GM18868 (cell line): ENCODE results near the gene RTN3.
"Not testable (repeated sequence)": the region's sequence is repeated elsewhere in the genome, so short reads cannot be mapped to it uniquely, and the experiment has no call there.

Experiments used
- ATAC-seq: cut with Tn5 transposase; IDR thresholded peaks from one replicate; pipeline ENCODE4 v1.9.1; 2021; ENCODE audit warnings: mild to moderate bottlenecking, moderate library complexity; ENCODE audit not compliant: unreplicated experiment

The RTN3 gene

GRCh38 chr11:63680834-63681320 is 423 bp upstream of the RTN3 start:
- ATAC-seq = no peak

GRCh38 chr11:63682066-63683021 is 1.0 kb downstream of the RTN3 start:
- no peak for ATAC-seq

- ATAC-seq = no peak
Observed at GRCh38 chr11:63683133-63683991, 2.1 kb downstream of the RTN3 start.

- ATAC-seq = not testable (repeated sequence)
Observed at GRCh38 chr11:63685158-63685721, 3.9 kb downstream of the RTN3 start.

- ATAC-seq = no peak
Observed at GRCh38 chr11:63686926-63687325, 5.6 kb downstream of the RTN3 start.

GRCh38 chr11:63687845-63688244 is 6.5 kb downstream of the RTN3 start:
- ATAC-seq = no peak

- no peak for ATAC-seq
Observed at GRCh38 chr11:63694596-63694995, 13.3 kb downstream of the RTN3 start.

GRCh38 chr11:63698976-63699733 is 17.9 kb downstream of the RTN3 start:
- ATAC-seq = no peak

GRCh38 chr11:63699896-63700295 is 18.6 kb downstream of the RTN3 start:
- ATAC-seq = no peak

GRCh38 chr11:63705526-63705925 is 24.2 kb downstream of the RTN3 start:
- no peak for ATAC-seq

- no peak for ATAC-seq
Observed at GRCh38 chr11:63708764-63709163, 27.5 kb downstream of the RTN3 start.

GRCh38 chr11:63709336-63709884 is 28.1 kb downstream of the RTN3 start:
- ATAC-seq = no peak

GRCh38 chr11:63710476-63711217 is 29.3 kb downstream of the RTN3 start:
- no peak for ATAC-seq

GRCh38 chr11:63711838-63712237 is 30.5 kb downstream of the RTN3 start:
- no peak for ATAC-seq

GRCh38 chr11:63713766-63714165 is 32.5 kb downstream of the RTN3 start:
- ATAC-seq = no peak

- ATAC-seq = no peak
Observed at GRCh38 chr11:63716046-63716445, 34.7 kb downstream of the RTN3 start.

- ATAC-seq = no peak
Observed at GRCh38 chr11:63719001-63719400, 37.7 kb downstream of the RTN3 start.

GRCh38 chr11:63719987-63720386 is 38.7 kb downstream of the RTN3 start:
- no peak for ATAC-seq

GRCh38 chr11:63720611-63721010 is 39.3 kb downstream of the RTN3 start:
- ATAC-seq = no peak
